BLaER1 (cell line): ENCODE measurements around the gene ZBTB16.

Experiments
- H3K27ac ChIP-seq: shearing (Covaris generic); formaldehyde crosslinking; 2 replicates; pipeline ENCODE4 v1.8.1; 2022
- H3K27me3 ChIP-seq: shearing (Covaris generic); formaldehyde crosslinking; 2 replicates; pipeline ENCODE4 v1.8.1; 2022
- H3K36me3 ChIP-seq: shearing (Covaris generic); formaldehyde crosslinking; 2 replicates; pipeline ENCODE4 v1.8.1; 2022
- H3K4me1 ChIP-seq: shearing (Covaris generic); formaldehyde crosslinking; 2 replicates; pipeline ENCODE4 v1.8.1; 2022
- H3K4me2 ChIP-seq: shearing (Covaris generic); formaldehyde crosslinking; 2 replicates; pipeline ENCODE4 v1.8.1; 2022
- H3K4me3 ChIP-seq: shearing (Covaris generic); formaldehyde crosslinking; 2 replicates; pipeline ENCODE4 v1.8.1; 2022
- H3K9ac ChIP-seq: shearing (Covaris generic); formaldehyde crosslinking; 2 replicates; pipeline ENCODE4 v1.8.1; 2022
- H3K9me3 ChIP-seq: shearing (Covaris generic); formaldehyde crosslinking; 2 replicates; pipeline ENCODE4 v1.8.1; 2022
- H4K20me1 ChIP-seq: shearing (Covaris generic); formaldehyde crosslinking; 2 replicates; pipeline ENCODE4 v1.8.1; 2022
- Cebpa-rat ChIP-seq: shearing (Covaris generic); IDR thresholded peaks from 2 replicates; pipeline ENCODE4 v1.8.1; 2022

The ZBTB16 gene

GRCh38 chr11:114099392-114100178, 40.1 kb downstream of the ZBTB16 start:
- TF ChIP-seq Cebpa-rat: no peak
- Histone ChIP-seq H4K20me1 (no peaks in the 10 kb centered on the region), H3K4me3 (no peak overlapping the region), H3K36me3 (no peaks in the 10 kb centered on the region), H3K27ac (no peak overlapping the region), H3K9me3 (no peaks in the 10 kb centered on the region), H3K4me2 (no peak overlapping the region), H3K27me3 (no peaks in the 10 kb centered on the region), H3K9ac (no peak overlapping the region), H3K4me1 (peaks cover 39% of the 10 kb centered on the region)

GRCh38 chr11:114102993-114103896, 43.7 kb downstream of the ZBTB16 start:
- Histone ChIP-seq H3K4me2 (peak overlapping the region; percentile 47), H3K9me3 (no peaks in the 10 kb centered on the region), H3K27me3 (no peaks in the 10 kb centered on the region), H4K20me1 (no peaks in the 10 kb centered on the region), H3K4me3 (no peak overlapping the region), H3K36me3 (no peaks in the 10 kb centered on the region), H3K4me1 (peaks cover 21% of the 10 kb centered on the region), H3K9ac (no peak overlapping the region), H3K27ac (no peak overlapping the region)
- TF ChIP-seq Cebpa-rat: no peak

- Histone ChIP-seq H3K27ac (no peak overlapping the region), H3K4me1 (peaks cover 40% of the 10 kb centered on the region), H4K20me1 (no peaks in the 10 kb centered on the region), H3K36me3 (no peaks in the 10 kb centered on the region), H3K9ac (no peak overlapping the region), H3K4me2 (no peak overlapping the region), H3K9me3 (no peaks in the 10 kb centered on the region), H3K27me3 (no peaks in the 10 kb centered on the region), H3K4me3 (no peak overlapping the region)
- TF ChIP-seq Cebpa-rat: no peak
Measured at GRCh38 chr11:114105611-114106010, 46.1 kb downstream of the ZBTB16 start.

GRCh38 chr11:114106047-114106446, 46.5 kb downstream of the ZBTB16 start:
- no peak for TF ChIP-seq Cebpa-rat
- Histone ChIP-seq H3K36me3 (no peaks in the 10 kb centered on the region), H3K9me3 (no peaks in the 10 kb centered on the region), H4K20me1 (no peaks in the 10 kb centered on the region), H3K9ac (no peak overlapping the region), H3K27ac (no peak overlapping the region), H3K4me1 (peaks cover 45% of the 10 kb centered on the region), H3K27me3 (no peaks in the 10 kb centered on the region), H3K4me3 (no peak overlapping the region), H3K4me2 (no peak overlapping the region)

- Histone ChIP-seq H3K36me3 (no peaks in the 10 kb centered on the region), H3K4me2 (no peak overlapping the region), H3K9me3 (no peaks in the 10 kb centered on the region), H3K27ac (no peak overlapping the region), H3K9ac (no peak overlapping the region), H3K4me1 (peaks cover 54% of the 10 kb centered on the region), H3K27me3 (no peaks in the 10 kb centered on the region), H4K20me1 (no peaks in the 10 kb centered on the region), H3K4me3 (no peak overlapping the region)
- no peak for TF ChIP-seq Cebpa-rat
Measured at GRCh38 chr11:114106986-114107385, 47.5 kb downstream of the ZBTB16 start.

GRCh38 chr11:114108501-114109205, 49.1 kb downstream of the ZBTB16 start:
- Histone ChIP-seq H3K4me3 (no peak overlapping the region), H3K4me2 (peak overlapping the region; percentile 70), H3K4me1 (peaks cover 52% of the 10 kb centered on the region), H3K27me3 (no peaks in the 10 kb centered on the region), H4K20me1 (no peaks in the 10 kb centered on the region), H3K9me3 (no peaks in the 10 kb centered on the region), H3K27ac (no peak overlapping the region), H3K9ac (no peak overlapping the region), H3K36me3 (no peaks in the 10 kb centered on the region)
- TF ChIP-seq Cebpa-rat: no peak

- Histone ChIP-seq H3K4me3 (no peak overlapping the region), H4K20me1 (no peaks in the 10 kb centered on the region), H3K36me3 (no peaks in the 10 kb centered on the region), H3K9me3 (no peaks in the 10 kb centered on the region), H3K27ac (no peak overlapping the region; the same call in 1 of the 2 replicates), H3K4me2 (peak overlapping the region; percentile 70), H3K27me3 (no peaks in the 10 kb centered on the region), H3K9ac (no peak overlapping the region), H3K4me1 (peaks cover 44% of the 10 kb centered on the region)
- no peak for TF ChIP-seq Cebpa-rat
Measured at GRCh38 chr11:114109206-114110090, 49.9 kb downstream of the ZBTB16 start.

- no peaks in the 10 kb centered on the region for H3K36me3 ChIP-seq
- H3K4me3 ChIP-seq: no peak overlapping the region
- no peak overlapping the region for H3K9ac ChIP-seq
- H3K9me3 ChIP-seq: no peaks in the 10 kb centered on the region
- peaks cover 39% of the 10 kb centered on the region for H3K4me1 ChIP-seq
- H4K20me1 ChIP-seq: no peaks in the 10 kb centered on the region
- no peaks in the 10 kb centered on the region for H3K27me3 ChIP-seq
- H3K27ac ChIP-seq: no peak overlapping the region; the same call in 1 of the 2 replicates
- TF ChIP-seq Cebpa-rat: no peak
- H3K4me2 ChIP-seq: peak overlapping the region; percentile 70
Measured at GRCh38 chr11:114110123-114110522, 50.6 kb downstream of the ZBTB16 start.
